ENCODE data around the gene ZFX.

ZFX gene

GRCh38 chrX:24207826-24208225 lies 58.3 kb downstream of the ZFX start:
- no peaks in the 10 kb centered on the region for H3K9me3 ChIP-seq (ENCODE audit: control insufficient read depth, low read length)
- no peaks in the 10 kb centered on the region for H3K27me3 ChIP-seq (ENCODE audit: control insufficient read depth, insufficient read depth, low read length)
- no peaks in the 10 kb centered on the region for H3K36me3 ChIP-seq (ENCODE audit: control insufficient read depth, insufficient read depth, low read length)
- no peaks in the 10 kb centered on the region for H3K4me1 ChIP-seq (ENCODE audit: control insufficient read depth, insufficient read depth, low read length)
- H3K4me3 ChIP-seq (ENCODE audit: low read length), result no peak overlapping the region
- no peak overlapping the region for H3K9ac ChIP-seq (ENCODE audit: low read length)

- Histone ChIP-seq H3K36me3 (ENCODE audit: control insufficient read depth, insufficient read depth, low read length) (no peaks in the 10 kb centered on the region), H3K27me3 (ENCODE audit: control insufficient read depth, insufficient read depth, low read length) (no peaks in the 10 kb centered on the region), H3K9me3 (ENCODE audit: control insufficient read depth, low read length) (no peaks in the 10 kb centered on the region), H3K4me3 (ENCODE audit: low read length) (no peak overlapping the region), H3K4me1 (ENCODE audit: control insufficient read depth, insufficient read depth, low read length) (no peaks in the 10 kb centered on the region), H3K9ac (ENCODE audit: low read length) (no peak overlapping the region)
Measured at GRCh38 chrX:24208496-24209240, 59.1 kb downstream of the ZFX start.

GRCh38 chrX:24210190-24210589 lies 60.7 kb downstream of the ZFX start:
- Histone ChIP-seq H3K4me3 (ENCODE audit: low read length) (no peak overlapping the region), H3K36me3 (ENCODE audit: control insufficient read depth, insufficient read depth, low read length) (no peaks in the 10 kb centered on the region), H3K9ac (ENCODE audit: low read length) (no peak overlapping the region), H3K4me1 (ENCODE audit: control insufficient read depth, insufficient read depth, low read length) (no peaks in the 10 kb centered on the region), H3K27me3 (ENCODE audit: control insufficient read depth, insufficient read depth, low read length) (no peaks in the 10 kb centered on the region), H3K9me3 (ENCODE audit: control insufficient read depth, low read length) (no peaks in the 10 kb centered on the region)

- no peaks in the 10 kb centered on the region for H3K36me3 ChIP-seq (ENCODE audit: control insufficient read depth, insufficient read depth, low read length)
- no peak overlapping the region for H3K9ac ChIP-seq (ENCODE audit: low read length)
- H3K27me3 ChIP-seq (ENCODE audit: control insufficient read depth, insufficient read depth, low read length), result no peaks in the 10 kb centered on the region
- no peaks in the 10 kb centered on the region for H3K4me1 ChIP-seq (ENCODE audit: control insufficient read depth, insufficient read depth, low read length)
- H3K4me3 ChIP-seq (ENCODE audit: low read length), result no peak overlapping the region
- H3K9me3 ChIP-seq (ENCODE audit: control insufficient read depth, low read length), result no peaks in the 10 kb centered on the region
Measured at GRCh38 chrX:24214568-24214967, 65.0 kb downstream of the ZFX start.

- Histone ChIP-seq H3K4me1 (ENCODE audit: control insufficient read depth, insufficient read depth, low read length) (no peaks in the 10 kb centered on the region), H3K9me3 (ENCODE audit: control insufficient read depth, low read length) (no peaks in the 10 kb centered on the region), H3K27me3 (ENCODE audit: control insufficient read depth, insufficient read depth, low read length) (no peaks in the 10 kb centered on the region), H3K9ac (ENCODE audit: low read length) (no peak overlapping the region), H3K36me3 (ENCODE audit: control insufficient read depth, insufficient read depth, low read length) (no peaks in the 10 kb centered on the region), H3K4me3 (ENCODE audit: low read length) (no peak overlapping the region)
Measured at GRCh38 chrX:24215272-24215671, 65.7 kb downstream of the ZFX start.

GRCh38 chrX:24216037-24216436 lies 66.5 kb downstream of the ZFX start:
- Histone ChIP-seq H3K9me3 (ENCODE audit: control insufficient read depth, low read length) (no peaks in the 10 kb centered on the region), H3K4me1 (ENCODE audit: control insufficient read depth, insufficient read depth, low read length) (no peaks in the 10 kb centered on the region), H3K4me3 (ENCODE audit: low read length) (no peak overlapping the region)

GRCh38 chrX:24216827-24217226 lies 67.3 kb downstream of the ZFX start:
- Histone ChIP-seq H3K4me1 (ENCODE audit: control insufficient read depth, insufficient read depth, low read length) (no peaks in the 10 kb centered on the region), H3K27me3 (ENCODE audit: control insufficient read depth, insufficient read depth, low read length) (no peaks in the 10 kb centered on the region), H3K9ac (ENCODE audit: low read length) (no peak overlapping the region), H3K4me3 (ENCODE audit: low read length) (no peak overlapping the region), H3K9me3 (ENCODE audit: control insufficient read depth, low read length) (no peaks in the 10 kb centered on the region), H3K36me3 (ENCODE audit: control insufficient read depth, insufficient read depth, low read length) (no peaks in the 10 kb centered on the region)

More at GRCh38 chrX:24216037-24216436, 66.5 kb downstream of the ZFX start:
- Histone ChIP-seq H3K36me3 (ENCODE audit: control insufficient read depth, insufficient read depth, low read length) (no peaks in the 10 kb centered on the region), H3K27me3 (ENCODE audit: control insufficient read depth, insufficient read depth, low read length) (no peaks in the 10 kb centered on the region), H3K9ac (ENCODE audit: low read length) (no peak overlapping the region)

- Histone ChIP-seq H3K36me3 (ENCODE audit: control insufficient read depth, insufficient read depth, low read length) (no peaks in the 10 kb centered on the region), H3K27me3 (ENCODE audit: control insufficient read depth, insufficient read depth, low read length) (no peaks in the 10 kb centered on the region), H3K4me3 (ENCODE audit: low read length) (no peak overlapping the region), H3K9ac (ENCODE audit: low read length) (no peak overlapping the region), H3K4me1 (ENCODE audit: control insufficient read depth, insufficient read depth, low read length) (no peaks in the 10 kb centered on the region), H3K9me3 (ENCODE audit: control insufficient read depth, low read length) (no peaks in the 10 kb centered on the region)
Measured at GRCh38 chrX:24219320-24219719, 69.8 kb downstream of the ZFX start.

GRCh38 chrX:24221872-24222271 lies 72.3 kb downstream of the ZFX start:
- no peaks in the 10 kb centered on the region for H3K9me3 ChIP-seq (ENCODE audit: control insufficient read depth, low read length)
- no peak overlapping the region for H3K4me3 ChIP-seq (ENCODE audit: low read length)
- no peaks in the 10 kb centered on the region for H3K27me3 ChIP-seq (ENCODE audit: control insufficient read depth, insufficient read depth, low read length)
- H3K36me3 ChIP-seq (ENCODE audit: control insufficient read depth, insufficient read depth, low read length), result no peaks in the 10 kb centered on the region
- no peaks in the 10 kb centered on the region for H3K4me1 ChIP-seq (ENCODE audit: control insufficient read depth, insufficient read depth, low read length)
- no peak overlapping the region for H3K9ac ChIP-seq (ENCODE audit: low read length)

- H3K9me3 ChIP-seq (ENCODE audit: control insufficient read depth, low read length), result no peaks in the 10 kb centered on the region
- H3K4me1 ChIP-seq (ENCODE audit: control insufficient read depth, insufficient read depth, low read length), result no peaks in the 10 kb centered on the region
- H3K4me3 ChIP-seq (ENCODE audit: low read length), result no peak overlapping the region
- no peak overlapping the region for H3K9ac ChIP-seq (ENCODE audit: low read length)
- no peaks in the 10 kb centered on the region for H3K27me3 ChIP-seq (ENCODE audit: control insufficient read depth, insufficient read depth, low read length)
- H3K36me3 ChIP-seq (ENCODE audit: control insufficient read depth, insufficient read depth, low read length), result no peaks in the 10 kb centered on the region
Measured at GRCh38 chrX:24225265-24225664, 75.7 kb downstream of the ZFX start.

- H3K9ac ChIP-seq (ENCODE audit: low read length), result no peak overlapping the region
- no peaks in the 10 kb centered on the region for H3K9me3 ChIP-seq (ENCODE audit: control insufficient read depth, low read length)
- H3K36me3 ChIP-seq (ENCODE audit: control insufficient read depth, insufficient read depth, low read length), result no peaks in the 10 kb centered on the region
- no peaks in the 10 kb centered on the region for H3K27me3 ChIP-seq (ENCODE audit: control insufficient read depth, insufficient read depth, low read length)
- H3K4me3 ChIP-seq (ENCODE audit: low read length), result no peak overlapping the region
- no peaks in the 10 kb centered on the region for H3K4me1 ChIP-seq (ENCODE audit: control insufficient read depth, insufficient read depth, low read length)
Measured at GRCh38 chrX:24226176-24226575, 76.6 kb downstream of the ZFX start.

GRCh38 chrX:24228596-24228995 lies 79.1 kb downstream of the ZFX start:
- no peaks in the 10 kb centered on the region for H3K36me3 ChIP-seq (ENCODE audit: control insufficient read depth, insufficient read depth, low read length)
- H3K4me1 ChIP-seq (ENCODE audit: control insufficient read depth, insufficient read depth, low read length), result no peaks in the 10 kb centered on the region
- H3K9ac ChIP-seq (ENCODE audit: low read length), result no peak overlapping the region
- H3K9me3 ChIP-seq (ENCODE audit: control insufficient read depth, low read length), result no peaks in the 10 kb centered on the region
- no peak overlapping the region for H3K4me3 ChIP-seq (ENCODE audit: low read length)
- no peaks in the 10 kb centered on the region for H3K27me3 ChIP-seq (ENCODE audit: control insufficient read depth, insufficient read depth, low read length)

GRCh38 chrX:24229400-24229879 lies 79.9 kb downstream of the ZFX start:
- H3K4me3 ChIP-seq (ENCODE audit: low read length), result no peak overlapping the region
- H3K4me1 ChIP-seq (ENCODE audit: control insufficient read depth, insufficient read depth, low read length), result no peaks in the 10 kb centered on the region
- no peaks in the 10 kb centered on the region for H3K36me3 ChIP-seq (ENCODE audit: control insufficient read depth, insufficient read depth, low read length)
- no peaks in the 10 kb centered on the region for H3K9me3 ChIP-seq (ENCODE audit: control insufficient read depth, low read length)
- no peaks in the 10 kb centered on the region for H3K27me3 ChIP-seq (ENCODE audit: control insufficient read depth, insufficient read depth, low read length)
- no peak overlapping the region for H3K9ac ChIP-seq (ENCODE audit: low read length)
